GM12874 (cell line): ENCODE results near the gene GABRG3.

Source experiments
- TF ChIP-seq, protein P1 (sequence below): IDR thresholded peaks from 2 replicates; pipeline ENCODE4 v1.5.1; 2011; ENCODE audit warnings: low read depth, mild to moderate bottlenecking, control low read depth, low read length, moderate library complexity; ENCODE audit not compliant: insufficient read depth

Gene GABRG3

DNA sequence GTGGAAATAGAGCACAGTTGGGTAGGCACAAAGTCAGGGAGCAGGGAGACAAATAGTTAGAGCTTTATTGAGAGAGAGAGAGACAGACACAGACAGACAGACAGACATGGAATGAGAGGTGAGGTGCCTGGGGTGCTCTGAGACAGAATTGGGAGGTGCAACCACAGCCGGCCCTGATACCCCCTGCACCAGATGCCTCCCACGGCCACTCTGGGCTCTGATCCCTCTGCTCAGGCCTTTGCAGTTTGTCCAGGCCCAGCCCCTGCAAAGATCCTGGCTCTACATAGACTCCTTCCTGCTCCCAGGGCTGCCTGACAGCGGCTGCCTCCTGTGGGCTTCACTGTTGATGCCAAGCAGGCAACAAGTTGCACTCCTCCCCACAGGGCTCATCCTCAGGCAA, 283.8 kb downstream of the GABRG3 start:
- TF ChIP-seq, protein P1, sequence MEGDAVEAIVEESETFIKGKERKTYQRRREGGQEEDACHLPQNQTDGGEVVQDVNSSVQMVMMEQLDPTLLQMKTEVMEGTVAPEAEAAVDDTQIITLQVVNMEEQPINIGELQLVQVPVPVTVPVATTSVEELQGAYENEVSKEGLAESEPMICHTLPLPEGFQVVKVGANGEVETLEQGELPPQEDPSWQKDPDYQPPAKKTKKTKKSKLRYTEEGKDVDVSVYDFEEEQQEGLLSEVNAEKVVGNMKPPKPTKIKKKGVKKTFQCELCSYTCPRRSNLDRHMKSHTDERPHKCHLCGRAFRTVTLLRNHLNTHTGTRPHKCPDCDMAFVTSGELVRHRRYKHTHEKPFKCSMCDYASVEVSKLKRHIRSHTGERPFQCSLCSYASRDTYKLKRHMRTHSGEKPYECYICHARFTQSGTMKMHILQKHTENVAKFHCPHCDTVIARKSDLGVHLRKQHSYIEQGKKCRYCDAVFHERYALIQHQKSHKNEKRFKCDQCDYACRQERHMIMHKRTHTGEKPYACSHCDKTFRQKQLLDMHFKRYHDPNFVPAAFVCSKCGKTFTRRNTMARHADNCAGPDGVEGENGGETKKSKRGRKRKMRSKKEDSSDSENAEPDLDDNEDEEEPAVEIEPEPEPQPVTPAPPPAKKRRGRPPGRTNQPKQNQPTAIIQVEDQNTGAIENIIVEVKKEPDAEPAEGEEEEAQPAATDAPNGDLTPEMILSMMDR, result no peak

DNA sequence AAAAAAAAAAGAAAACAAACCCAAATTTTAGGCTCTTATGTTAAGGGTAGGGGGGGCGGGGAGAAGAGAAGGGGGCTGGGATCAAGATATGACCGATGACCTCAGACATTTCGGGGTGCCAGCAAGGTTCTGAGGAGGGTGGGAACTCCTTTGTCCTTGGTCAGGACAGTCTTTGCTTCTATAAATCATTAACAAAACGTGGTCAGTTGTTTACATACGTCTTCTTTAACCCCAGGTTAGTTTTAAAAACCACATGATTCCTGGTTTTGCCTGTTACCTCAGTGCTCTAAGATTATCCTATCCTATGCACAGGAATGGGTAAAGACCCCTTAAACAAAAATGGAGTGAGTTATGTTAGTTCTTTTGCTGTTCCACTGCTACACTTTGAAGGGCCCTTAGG, 285.5 kb downstream of the GABRG3 start:
- TF ChIP-seq, protein P1, result no peak

GRCh38 chr15:27258287-27258686, 287.3 kb downstream of the GABRG3 start:
- TF ChIP-seq, protein P1, result no peak

GRCh38 chr15:27260523-27260922, 289.5 kb downstream of the GABRG3 start:
- TF ChIP-seq, protein P1, result no peak

DNA sequence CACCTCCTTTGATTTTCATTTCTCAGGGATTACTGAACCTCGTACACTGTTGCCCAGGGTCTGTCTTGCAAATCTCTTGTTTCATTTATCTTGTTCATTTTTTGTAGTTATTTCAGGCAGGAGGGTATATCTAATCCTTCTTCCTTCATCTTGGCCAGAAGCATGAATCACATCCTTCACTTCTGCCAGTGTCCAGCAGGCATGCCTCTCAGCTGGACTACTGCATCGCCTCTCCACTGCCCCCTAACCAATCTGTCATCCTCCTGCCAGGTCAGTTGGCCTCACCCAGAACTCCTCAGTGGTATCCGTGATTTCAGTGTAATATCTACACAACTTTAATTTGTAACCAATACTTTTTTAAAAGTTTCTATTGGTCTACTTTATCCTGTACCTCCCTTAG, 297.9 kb downstream of the GABRG3 start:
- TF ChIP-seq, protein P1, result no peak

DNA sequence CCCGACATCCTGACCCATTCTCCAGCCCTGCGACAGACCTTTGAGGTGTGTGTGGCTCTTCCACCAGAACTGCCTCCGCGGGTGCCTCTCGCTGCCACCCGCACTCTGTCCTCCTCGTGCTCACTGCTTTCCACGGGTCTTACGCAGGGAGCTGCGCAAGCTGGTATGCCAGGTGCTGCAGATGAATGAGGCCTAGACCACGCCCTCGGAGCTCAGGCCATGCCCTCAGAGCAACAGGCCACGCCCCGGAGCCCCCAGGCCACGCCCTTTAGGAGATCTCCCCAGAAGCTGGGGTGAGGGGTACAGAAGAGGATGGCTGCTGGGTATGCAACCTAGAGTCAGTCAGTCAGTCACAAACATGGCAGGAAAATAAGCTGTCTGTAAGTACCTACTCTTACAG, 300.3 kb downstream of the GABRG3 start:
- TF ChIP-seq, protein P1, result no peak

- TF ChIP-seq, protein P1, result no peak
Measured at GRCh38 chr15:27272427-27272826, 301.4 kb downstream of the GABRG3 start.

DNA sequence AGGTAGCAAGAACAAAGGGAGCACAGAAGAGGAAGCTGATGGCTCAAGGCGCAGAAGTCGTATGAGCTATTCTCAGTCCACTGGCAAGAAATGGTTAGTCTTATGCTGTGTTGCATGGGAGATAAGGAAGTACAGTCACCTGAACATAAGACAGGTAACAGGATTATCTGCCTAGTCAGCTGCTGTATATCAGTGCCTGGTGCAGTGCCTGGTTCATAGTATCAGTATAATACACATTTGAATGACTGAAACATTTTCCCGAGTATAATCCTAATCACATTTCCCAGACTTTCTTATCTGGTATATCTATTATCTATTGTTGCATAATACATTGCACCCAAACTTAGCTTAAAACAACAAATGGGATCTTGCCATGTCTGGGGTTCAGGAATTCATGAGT, 302.5 kb downstream of the GABRG3 start:
- TF ChIP-seq, protein P1, result no peak
